ENCODE results near the gene SND1.

Gene SND1

GRCh38 chr7:128128401-128128800, 476.4 kb downstream of the SND1 start:
- no peak for DNase-seq

- no peak for DNase-seq
Measured at GRCh38 chr7:128129224-128129864, 477.4 kb downstream of the SND1 start.

GRCh38 chr7:128131115-128131514, 479.1 kb downstream of the SND1 start:
- no peak for DNase-seq

- DNase-seq: no peak
Measured at GRCh38 chr7:128131731-128132130, 479.7 kb downstream of the SND1 start.

- DNase-seq: no peak
Measured at GRCh38 chr7:128132426-128133069, 480.6 kb downstream of the SND1 start.

- DNase-seq: no peak
Measured at GRCh38 chr7:128135159-128135514, 483.1 kb downstream of the SND1 start.

- DNase-seq: peak; percentile 84 to 85
Measured at GRCh38 chr7:128135515-128136214, 483.7 kb downstream of the SND1 start.

GRCh38 chr7:128136215-128136597, 484.2 kb downstream of the SND1 start:
- DNase-seq: no peak

- DNase-seq: no peak
Measured at GRCh38 chr7:128137181-128137580, 485.2 kb downstream of the SND1 start.

- DNase-seq: no peak
Measured at GRCh38 chr7:128139406-128139805, 487.4 kb downstream of the SND1 start.

GRCh38 chr7:128141683-128142195, 489.7 kb downstream of the SND1 start:
- DNase-seq: no peak
